ENCODE measurements around the gene LRP1B. TPM values are rescaled to one million over a fixed set of nuclear protein-coding genes. Genes with fewer than 3 reads are reported as not detected.

LRP1B gene
- total RNA-seq, 1 experiment from 2014 or later, result 0.21 TPM

GRCh38 chr2:141959016-141959415, 171.8 kb downstream of the LRP1B start:
- Mint-ChIP-seq H3K36me3 (ENCODE audit: insufficient read depth, unreplicated experiment) (no peaks in the 10 kb centered on the region), H3K27ac (ENCODE audit: unreplicated experiment) (no peak overlapping the region), H3K4me1 (ENCODE audit: low read depth, unreplicated experiment) (peaks cover 11% of the 10 kb centered on the region), H3K9me3 (ENCODE audit: low read depth, unreplicated experiment) (no peaks in the 10 kb centered on the region), H3K4me3 (ENCODE audit: low read depth, unreplicated experiment) (no peak overlapping the region), H3K27me3 (ENCODE audit: unreplicated experiment) (no peaks in the 10 kb centered on the region)
- CTCF ChIA-PET, result no interaction called here
- no TSS peak for BruUV-seq (replicated peaks)
- DNase-seq, result no peak
- intact Hi-C loops (cut with micrococcal nuclease; ENCODE audit: unreplicated experiment), result loop anchor here (10.0 kb wide), 1 partner anchor 156 kb away; no protein-coding TSS in a partner anchor
- TF ChIP-seq CTCF (IDR thresholded peaks at IDR 0.05; ENCODE audit: unreplicated experiment), result no peak

- BruUV-seq (replicated peaks), result no TSS peak
- CTCF ChIA-PET, result no interaction called here
- Mint-ChIP-seq H3K4me1 (ENCODE audit: low read depth, unreplicated experiment) (peaks cover 11% of the 10 kb centered on the region), H3K4me3 (ENCODE audit: low read depth, unreplicated experiment) (no peak overlapping the region), H3K27me3 (ENCODE audit: unreplicated experiment) (no peaks in the 10 kb centered on the region), H3K9me3 (ENCODE audit: low read depth, unreplicated experiment) (no peaks in the 10 kb centered on the region), H3K27ac (ENCODE audit: unreplicated experiment) (no peak overlapping the region), H3K36me3 (ENCODE audit: insufficient read depth, unreplicated experiment) (no peaks in the 10 kb centered on the region)
- intact Hi-C loops (cut with micrococcal nuclease; ENCODE audit: unreplicated experiment), result loop anchor here (10.0 kb wide), 1 partner anchor 157 kb away; no protein-coding TSS in a partner anchor
- TF ChIP-seq CTCF (IDR thresholded peaks at IDR 0.05; ENCODE audit: unreplicated experiment), result no peak
- DNase-seq, result no peak
Measured at GRCh38 chr2:141957827-141958450, 172.9 kb downstream of the LRP1B start.

- Mint-ChIP-seq H3K4me3 (ENCODE audit: low read depth, unreplicated experiment) (no peak overlapping the region), H3K9me3 (ENCODE audit: low read depth, unreplicated experiment) (no peaks in the 10 kb centered on the region), H3K4me1 (ENCODE audit: low read depth, unreplicated experiment) (peaks cover 11% of the 10 kb centered on the region), H3K27me3 (ENCODE audit: unreplicated experiment) (no peaks in the 10 kb centered on the region), H3K36me3 (ENCODE audit: insufficient read depth, unreplicated experiment) (no peaks in the 10 kb centered on the region), H3K27ac (ENCODE audit: unreplicated experiment) (no peak overlapping the region)
- no peak for TF ChIP-seq CTCF (IDR thresholded peaks at IDR 0.05; ENCODE audit: unreplicated experiment)
- DNase-seq, result no peak
- intact Hi-C loops (cut with micrococcal nuclease; ENCODE audit: unreplicated experiment), result loop anchor here (10.0 kb wide), 1 partner anchor 157 kb away; no protein-coding TSS in a partner anchor
- no TSS peak for BruUV-seq (replicated peaks)
- CTCF ChIA-PET, result no interaction called here
Measured at GRCh38 chr2:141957321-141957720, 173.5 kb downstream of the LRP1B start.

GRCh38 chr2:141947396-141948114, 183.3 kb downstream of the LRP1B start:
- Mint-ChIP-seq H3K27me3 (ENCODE audit: unreplicated experiment) (no peaks in the 10 kb centered on the region), H3K4me3 (ENCODE audit: low read depth, unreplicated experiment) (no peak overlapping the region), H3K4me1 (ENCODE audit: low read depth, unreplicated experiment) (no peaks in the 10 kb centered on the region), H3K9me3 (ENCODE audit: low read depth, unreplicated experiment) (no peaks in the 10 kb centered on the region), H3K27ac (ENCODE audit: unreplicated experiment) (no peak overlapping the region), H3K36me3 (ENCODE audit: insufficient read depth, unreplicated experiment) (no peaks in the 10 kb centered on the region)
- CTCF ChIA-PET, result no interaction called here
- DNase-seq, result no peak
- TF ChIP-seq CTCF (IDR thresholded peaks at IDR 0.05; ENCODE audit: unreplicated experiment), result no peak
- no TSS peak for BruUV-seq (replicated peaks)
- intact Hi-C loops (cut with micrococcal nuclease; ENCODE audit: unreplicated experiment), result loop anchor here (10.0 kb wide), 1 partner anchor 187 kb away; the partner anchor contains the start of gene LRP1B
